Activated CD8-positive, alpha-beta memory T cell treated with anti-CD3 and anti-CD28 coated beads for 48 hours (primary cell): ENCODE results near the gene BCKDHB.
"Not testable (repeated sequence)": the region's sequence is repeated elsewhere in the genome, so short reads cannot be mapped to it uniquely, and the experiment has no call there.

Source experiments
- DNase-seq, 3 experiments: peaks; one replicate each; pipeline ENCODE4 v3.0.0-alpha.2; 2020; ENCODE audit warnings: low read depth in 2 of 3, low spot score in 2 of 3

BCKDHB gene

DNA sequence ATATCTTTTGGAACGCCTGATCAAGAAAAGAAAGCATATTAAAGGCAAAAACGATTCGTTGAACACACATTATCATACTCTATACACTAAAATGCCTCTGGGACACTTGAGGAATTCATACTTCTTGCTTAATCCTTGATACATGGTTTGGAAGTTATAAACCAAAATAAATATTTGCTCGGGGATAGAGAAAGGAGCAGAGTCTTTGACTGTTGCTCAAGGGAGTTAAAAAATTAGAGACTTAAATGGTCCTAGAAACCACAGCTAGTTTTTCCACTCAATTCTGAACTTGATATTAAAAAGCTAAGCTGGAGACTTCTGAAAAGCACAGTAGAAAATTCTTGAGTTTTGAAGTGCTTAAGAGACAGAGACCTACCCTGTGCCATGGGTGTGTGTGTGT, 98.9 kb downstream of the BCKDHB start:
- DNase-seq, result no peak

DNA sequence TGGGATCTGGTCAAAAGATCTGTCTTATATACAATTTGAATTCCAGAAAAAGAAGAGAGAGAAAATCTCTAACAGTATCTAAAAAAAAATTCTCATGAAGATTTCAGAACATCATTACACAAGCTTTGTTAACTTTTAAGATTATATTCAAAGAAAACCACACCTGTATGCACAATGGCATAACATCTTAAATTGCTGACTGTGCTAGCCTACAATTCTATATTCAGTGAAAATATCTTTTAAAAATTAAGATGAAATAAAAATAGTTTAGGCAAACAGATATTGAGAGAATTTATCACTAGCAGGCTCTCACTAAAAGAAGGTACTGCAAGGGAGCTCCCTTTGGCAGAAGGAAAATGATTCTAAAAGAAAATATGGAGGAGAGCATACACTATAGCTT, 100.3 kb downstream of the BCKDHB start:
- DNase-seq, result no peak

DNA sequence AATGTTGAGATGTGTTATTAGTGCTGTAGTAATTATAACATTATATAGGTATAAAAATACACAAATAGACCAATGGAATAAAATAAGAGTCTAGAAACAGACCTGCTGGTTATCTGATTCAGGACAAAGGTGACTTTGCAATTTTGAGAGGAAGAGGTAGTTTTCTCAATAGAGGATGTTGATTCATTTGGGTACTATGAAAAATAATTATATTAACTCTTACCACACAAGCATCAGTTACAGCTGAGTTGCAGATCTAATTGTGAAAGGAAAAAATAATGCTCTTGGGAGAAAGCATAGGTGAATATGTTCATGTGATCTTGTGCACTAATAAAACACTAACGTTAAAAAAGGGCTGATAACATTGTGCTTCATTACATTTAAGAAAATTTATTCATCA, 103.0 kb downstream of the BCKDHB start:
- no peak for DNase-seq

DNA sequence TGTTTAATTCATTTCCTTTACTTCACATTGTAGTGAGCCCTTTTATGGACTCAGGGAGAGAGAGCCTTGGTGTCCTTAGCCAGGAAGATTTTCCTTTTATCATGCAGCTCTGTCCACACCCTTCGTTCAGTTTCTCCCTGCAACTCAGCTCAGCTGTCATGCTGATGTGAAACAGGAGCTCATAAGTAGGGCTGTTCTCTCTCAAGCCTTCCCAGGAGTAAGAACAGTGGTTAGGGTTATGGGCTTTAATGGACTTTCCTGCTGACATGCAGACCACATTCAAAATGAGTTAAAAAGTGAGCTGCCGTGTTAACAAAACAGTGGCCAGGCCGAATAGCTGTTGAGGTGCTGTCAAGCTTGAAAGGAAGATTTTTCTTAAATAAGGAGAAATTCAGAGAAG, 104.1 kb downstream of the BCKDHB start:
- no peak for DNase-seq

DNA sequence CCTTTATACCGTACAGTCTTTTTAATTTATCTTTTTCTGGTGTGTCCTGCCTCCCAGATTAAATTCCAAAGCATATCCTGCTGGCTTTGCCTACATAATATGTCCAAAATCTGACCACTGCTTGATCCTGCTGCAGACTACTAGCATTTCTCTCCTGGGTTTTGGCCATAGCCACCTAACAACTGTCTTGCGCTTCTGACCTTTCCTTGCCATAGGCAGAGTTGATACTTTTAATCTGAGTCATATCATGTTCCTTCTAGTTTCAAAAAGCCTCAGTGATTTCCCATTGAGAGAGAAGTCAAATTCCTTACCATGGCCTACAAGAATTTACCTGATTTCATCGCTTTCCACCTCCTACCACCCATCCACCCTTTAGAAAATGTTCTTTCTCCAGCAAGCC, 104.8 kb downstream of the BCKDHB start:
- no peak for DNase-seq

DNA sequence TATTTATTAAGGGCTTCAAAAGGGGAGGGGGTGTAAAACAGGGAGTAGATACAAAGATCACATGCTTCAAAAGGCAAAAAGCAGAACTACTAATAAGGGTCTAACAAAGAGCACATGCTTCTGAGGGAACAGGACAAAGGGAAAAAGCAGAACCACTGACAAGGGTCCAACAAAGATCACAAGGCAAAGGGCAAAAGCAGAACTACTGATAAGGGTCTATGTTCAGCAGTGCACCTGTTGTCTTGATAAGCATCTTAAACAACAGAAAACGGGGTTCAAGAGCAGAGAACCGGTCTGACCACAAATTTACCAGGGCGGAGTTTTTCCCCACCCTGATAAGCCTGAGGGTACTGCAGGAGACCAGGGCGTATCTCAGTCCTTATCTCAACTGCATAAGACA, 105.4 kb downstream of the BCKDHB start:
- DNase-seq, result not testable (repeated sequence)

DNA sequence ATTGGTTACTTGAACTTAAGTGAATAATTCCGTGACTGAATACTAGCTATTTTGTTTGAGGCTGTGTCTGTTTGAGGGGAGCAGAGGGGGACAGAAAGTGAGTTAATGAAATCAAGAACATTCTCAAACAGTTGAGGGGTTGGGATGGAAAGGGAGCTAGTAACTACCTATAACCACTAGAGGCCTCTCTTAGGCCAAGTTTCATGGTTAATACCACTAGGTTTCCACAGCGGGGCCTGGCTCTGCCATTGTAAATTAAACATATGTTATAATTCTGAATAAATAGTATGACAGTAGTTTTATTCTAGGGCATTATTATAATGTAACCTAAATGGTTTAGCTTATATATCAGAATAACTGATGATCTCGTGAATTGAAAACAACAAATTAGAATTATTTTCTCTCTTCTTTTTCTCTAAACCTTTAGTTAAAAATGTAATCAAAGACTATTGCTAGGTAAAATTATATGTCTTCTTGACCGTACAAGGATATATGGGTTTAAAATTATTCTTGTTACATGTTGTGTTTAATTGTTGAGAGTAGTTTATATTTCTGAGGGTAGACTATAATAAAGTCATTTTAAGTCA, 108.1 kb downstream of the BCKDHB start:
- DNase-seq, result no peak

DNA sequence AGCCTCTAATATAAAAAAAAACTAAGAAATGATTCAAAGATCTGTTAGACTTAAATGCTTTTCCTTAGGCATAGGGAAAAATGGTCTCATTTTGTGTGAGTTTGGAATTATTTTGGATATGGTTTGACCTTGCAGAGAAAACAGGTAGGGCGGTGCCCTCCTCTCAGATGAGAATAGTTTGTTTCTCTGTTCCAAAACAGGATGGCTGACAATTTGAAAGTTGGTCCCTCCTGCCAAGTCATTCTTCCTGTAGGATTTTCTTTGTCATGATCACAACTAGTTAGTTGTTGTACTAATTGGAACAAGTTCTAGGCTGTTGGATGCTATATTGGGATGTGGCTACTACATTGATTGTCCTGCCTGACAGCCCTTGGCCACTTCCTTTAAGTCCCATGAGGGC, 108.6 kb downstream of the BCKDHB start:
- no peak for DNase-seq

DNA sequence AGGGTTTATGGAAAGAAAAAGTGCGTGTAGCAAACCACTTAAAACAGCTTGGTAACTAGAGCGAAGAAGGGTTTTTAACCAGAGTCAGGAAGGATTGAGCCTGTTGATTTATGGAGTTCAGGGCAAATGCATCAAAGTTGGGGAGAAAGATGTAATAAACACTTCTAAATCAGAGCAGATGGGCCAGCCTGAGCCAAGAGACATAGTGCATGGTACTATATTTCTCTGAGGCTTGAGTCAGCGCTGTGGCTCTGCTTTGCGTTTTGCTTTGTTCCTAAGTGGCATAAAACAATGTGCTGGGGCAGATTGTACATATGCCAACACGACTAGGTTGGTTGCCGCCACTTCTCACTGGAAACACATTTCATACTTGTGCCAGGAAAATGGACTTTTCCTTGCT, 111.3 kb downstream of the BCKDHB start:
- no peak for DNase-seq

DNA sequence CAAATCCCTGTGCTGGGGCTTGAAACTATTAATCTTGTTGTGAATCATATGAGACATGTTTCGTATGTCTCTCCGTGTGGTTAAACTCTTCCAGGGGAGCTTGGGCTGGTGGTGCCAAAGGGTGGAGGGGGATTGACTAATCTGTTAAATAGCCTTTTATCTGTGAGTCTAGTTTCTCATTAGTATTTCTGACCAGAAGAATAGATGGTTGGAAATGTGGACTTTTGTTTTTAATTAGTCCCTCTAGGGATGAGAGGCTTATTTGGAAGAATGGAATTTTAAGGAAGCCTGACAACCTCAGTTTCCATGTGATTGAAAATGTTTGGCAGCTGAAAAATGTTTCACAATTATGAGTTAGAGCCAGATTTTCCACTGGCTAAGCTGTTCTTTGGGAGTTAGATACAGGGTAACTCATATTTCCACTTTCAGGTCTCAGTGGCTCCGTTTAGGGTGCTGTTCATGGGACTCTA, 117.3 kb downstream of the BCKDHB start:
- DNase-seq, result no peak

DNA sequence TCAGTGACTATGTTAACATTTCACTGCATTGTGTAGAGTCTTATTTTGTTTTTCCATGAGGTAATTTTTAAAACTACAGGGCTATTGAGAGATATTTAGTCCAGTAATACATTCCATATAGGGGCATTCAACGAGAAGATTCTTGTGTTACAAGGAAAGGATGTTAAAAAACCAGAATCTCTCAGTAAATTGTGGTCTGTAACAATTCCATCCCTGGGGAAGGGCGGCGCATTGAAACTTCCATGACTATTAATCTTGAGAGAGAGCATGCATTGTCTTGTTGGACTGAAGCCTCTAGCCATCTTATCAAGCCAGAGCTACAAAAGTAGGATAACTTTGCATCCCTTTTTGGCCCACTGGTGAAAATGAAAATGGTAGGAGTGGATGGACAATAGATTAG, 119.7 kb downstream of the BCKDHB start:
- no peak for DNase-seq

DNA sequence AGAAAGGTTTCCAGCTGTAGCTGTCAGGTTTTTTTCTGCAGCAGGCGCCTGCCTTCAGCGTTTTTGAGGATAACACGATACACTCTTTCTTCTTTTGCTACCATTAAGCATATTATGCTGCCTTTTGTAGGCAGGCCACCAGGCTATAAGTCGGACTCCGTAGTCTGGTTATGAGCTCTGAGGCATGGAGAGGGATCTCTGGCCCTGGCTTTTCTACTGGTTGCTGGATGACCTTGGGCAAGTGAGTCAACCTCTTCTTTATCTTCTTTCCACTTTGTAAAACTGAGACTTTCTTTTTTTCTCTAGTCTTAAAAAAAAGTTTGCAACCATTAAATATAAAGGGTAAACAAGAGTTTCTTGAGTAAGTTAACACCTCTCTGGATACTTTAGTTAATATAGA, 120.2 kb downstream of the BCKDHB start:
- no peak for DNase-seq

DNA sequence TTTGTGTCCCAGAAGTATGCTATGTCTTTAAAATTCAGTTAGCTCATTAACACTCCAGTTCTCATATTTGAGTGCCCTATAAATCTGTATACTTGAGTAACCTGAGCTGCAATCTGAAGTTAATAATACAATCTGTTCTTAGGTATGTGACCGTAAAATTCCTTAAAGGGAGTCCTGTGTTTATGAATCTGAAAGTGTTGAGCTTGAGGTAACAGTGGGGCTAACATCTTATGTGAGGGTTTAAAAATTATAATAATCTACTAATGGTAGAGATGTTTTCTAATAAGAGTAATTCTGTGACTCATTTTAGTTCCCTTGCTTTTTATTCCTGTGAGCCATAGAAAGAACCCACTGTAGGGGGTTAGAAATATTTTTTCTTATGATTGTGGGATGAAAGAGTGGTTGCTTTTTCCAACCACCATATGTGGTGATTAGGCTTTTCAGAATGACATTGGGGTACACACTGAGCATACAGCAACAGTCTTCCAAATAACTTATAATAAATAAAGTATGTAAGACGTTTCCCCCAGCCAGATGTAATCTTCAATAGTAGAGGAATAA, 121.2 kb downstream of the BCKDHB start:
- DNase-seq, result no peak

DNA sequence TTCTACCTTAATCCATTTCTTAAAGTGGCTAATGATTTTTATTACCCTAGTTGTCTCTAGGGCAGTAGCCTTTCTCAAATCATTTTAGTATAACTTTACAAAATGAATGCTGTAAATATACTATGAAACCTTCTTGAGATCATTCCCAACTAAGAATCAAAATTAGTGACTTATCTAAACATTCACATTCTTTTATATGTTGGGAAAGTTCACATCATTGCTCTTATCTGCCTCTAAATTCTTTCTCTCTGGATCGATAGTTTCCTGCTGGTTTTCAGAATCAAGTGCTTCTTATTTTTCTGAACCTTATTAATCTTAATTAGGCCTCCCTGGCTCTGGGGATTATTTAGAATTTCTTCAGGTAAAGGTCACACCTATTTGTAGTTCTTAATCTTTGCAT, 126.8 kb downstream of the BCKDHB start:
- DNase-seq, result no peak

DNA sequence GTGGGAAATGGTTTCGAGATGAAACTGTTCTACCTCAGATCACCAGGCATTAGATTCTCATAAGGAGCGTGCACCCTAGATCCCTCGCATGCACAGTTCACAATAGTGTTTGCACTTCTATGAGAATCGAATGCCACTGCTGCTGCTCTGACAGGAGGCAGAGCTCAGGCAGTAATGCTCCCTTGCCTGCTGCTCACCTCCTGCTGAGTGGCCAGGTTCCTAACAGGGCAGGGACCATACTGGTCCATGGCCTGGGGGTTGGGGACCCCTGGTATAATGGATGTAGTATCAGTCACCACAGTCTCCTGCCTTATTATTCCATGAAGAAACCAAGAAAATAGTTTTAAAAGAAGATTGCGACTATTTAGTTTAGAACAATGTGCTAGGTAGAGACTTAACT, 127.5 kb downstream of the BCKDHB start:
- DNase-seq, result no peak

DNA sequence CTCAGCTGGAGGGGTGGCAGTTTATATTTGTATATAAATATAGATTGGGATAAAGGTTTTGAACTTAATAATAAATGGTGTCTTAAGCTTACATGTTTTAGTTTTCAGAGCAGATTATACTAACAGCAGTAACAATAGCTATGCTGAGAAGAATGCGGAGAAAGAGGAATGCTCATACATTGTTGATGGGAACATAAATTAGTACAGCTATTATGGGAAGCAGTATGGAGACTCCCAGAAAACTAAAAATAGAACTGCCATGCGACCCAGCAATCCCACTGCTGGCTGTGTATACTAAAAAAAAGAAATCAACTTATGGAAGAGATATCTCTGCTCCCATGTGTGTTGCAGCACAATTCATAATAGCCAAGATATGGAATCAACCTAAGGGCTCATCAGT, 127.9 kb downstream of the BCKDHB start:
- DNase-seq, result no peak

DNA sequence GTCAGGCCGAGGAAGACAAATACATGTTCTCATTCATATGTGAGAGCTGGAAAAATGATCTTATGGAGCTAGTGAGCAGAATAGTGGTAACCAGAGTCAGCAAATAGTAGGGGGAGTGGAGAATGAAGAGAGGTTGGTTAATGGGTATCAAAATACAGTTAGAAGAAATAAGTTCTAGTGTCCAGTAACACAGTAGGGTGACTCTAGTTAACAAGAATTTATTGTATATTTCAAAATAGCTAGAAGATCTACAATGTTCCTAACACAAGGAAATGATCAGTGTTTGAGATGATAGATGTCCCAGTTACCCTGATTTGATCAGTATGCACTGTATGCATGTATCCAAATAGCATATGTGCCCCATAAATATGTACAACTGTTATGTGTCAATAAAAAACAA, 128.4 kb downstream of the BCKDHB start:
- no peak for DNase-seq

DNA sequence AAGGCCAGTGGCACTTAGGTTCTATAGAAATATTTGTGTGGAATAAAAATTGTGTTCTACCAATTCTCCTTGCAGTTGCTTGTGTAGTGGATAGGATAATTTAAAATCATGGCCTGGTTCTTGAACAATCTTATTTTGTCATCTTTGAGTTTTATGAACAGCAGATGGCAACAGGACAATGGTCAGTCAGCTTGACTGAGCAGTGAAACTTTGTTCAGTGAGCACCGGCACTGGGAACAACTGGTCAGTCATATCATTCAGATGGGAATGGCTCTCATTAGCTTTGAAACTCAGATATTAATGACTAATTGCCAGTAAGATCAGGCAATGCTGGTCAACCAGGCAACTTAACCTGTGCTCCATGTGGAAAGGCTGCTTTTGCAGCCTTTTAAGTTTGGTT, 129.2 kb downstream of the BCKDHB start:
- no peak for DNase-seq

DNA sequence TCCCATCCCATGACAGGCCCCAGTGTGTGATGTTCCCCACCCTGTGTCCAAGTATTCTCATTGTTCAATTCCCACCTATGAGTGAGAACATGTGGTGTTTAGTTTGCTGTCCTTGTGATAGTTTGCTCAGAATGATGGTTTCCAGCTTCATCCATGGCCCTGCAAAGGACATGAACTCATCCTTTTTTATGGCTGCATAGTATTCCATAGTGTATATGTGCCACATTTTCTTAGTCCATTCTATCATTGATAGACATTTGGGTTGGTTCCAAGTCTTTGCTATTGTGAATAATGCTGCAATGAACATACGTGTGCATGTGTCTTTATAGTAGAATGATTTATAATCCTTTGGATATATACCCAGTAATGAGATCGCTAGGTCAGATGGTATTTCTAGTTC, 132.3 kb downstream of the BCKDHB start:
- not testable (repeated sequence) for DNase-seq

DNA sequence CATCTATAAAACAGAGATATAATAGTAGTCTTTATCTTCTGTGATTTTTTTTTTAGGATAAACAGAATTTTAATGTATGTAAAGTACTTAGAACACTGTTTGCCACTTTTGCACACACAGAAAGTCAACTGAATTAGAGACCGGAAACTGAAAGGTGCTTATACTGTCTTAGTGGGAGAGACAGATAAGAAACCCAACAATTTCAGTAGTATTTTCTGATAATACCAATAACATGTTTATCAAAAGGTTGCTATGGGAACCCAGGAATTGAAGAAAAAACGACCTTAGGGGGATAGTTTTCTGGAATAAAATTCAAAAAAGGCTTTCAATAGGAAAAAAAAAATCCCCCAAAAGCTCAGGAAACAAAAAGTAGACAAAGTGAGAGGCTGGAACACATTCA, 138.6 kb downstream of the BCKDHB start:
- no peak for DNase-seq

DNA sequence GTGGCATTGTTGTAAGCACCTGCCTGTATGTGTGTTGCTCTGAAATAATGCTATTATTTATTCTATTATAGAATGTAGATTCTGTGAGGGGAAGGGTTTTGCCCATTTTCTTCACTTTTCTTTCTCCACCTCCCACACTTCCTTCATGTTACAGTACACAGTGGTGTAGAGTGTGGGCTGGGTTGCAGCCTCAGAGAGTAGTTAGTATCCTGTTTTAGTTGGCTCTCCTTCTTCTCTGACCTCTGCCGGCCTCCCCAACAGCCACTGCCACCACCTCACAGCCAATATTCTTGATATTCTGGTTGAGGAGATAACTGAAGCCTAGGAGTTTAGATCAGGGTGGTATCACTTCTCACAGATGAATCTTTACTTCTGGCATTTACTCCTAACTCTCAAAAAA, 143.4 kb downstream of the BCKDHB start:
- no peak for DNase-seq

DNA sequence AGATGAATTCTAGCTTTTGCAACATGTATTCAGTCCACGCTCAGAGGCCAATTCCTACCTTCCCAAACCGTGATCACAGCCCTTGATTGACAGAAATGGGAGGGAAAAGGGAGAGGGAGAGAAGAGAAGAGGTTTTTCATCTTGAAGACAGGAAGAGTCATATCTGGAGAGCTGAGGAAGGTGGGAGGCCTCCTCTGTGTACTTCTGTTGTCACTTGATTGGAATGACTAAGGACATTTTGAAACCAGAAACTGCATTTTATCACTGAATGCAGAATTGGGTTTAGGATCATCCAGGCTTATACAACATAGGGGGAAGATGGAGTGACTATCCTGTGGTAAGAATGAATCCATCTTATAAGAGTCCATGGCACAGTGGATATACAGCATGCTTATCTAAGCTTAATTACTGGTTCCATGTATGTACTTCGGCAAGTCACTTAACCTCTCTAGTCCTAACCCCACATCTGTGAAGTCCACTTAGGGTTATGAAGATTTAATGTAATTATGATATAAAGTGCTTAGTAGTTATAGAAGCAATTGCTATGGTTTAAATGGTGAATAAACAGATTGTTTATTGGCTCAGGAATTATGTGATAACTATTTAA, 144.0 kb downstream of the BCKDHB start:
- DNase-seq, result no peak

DNA sequence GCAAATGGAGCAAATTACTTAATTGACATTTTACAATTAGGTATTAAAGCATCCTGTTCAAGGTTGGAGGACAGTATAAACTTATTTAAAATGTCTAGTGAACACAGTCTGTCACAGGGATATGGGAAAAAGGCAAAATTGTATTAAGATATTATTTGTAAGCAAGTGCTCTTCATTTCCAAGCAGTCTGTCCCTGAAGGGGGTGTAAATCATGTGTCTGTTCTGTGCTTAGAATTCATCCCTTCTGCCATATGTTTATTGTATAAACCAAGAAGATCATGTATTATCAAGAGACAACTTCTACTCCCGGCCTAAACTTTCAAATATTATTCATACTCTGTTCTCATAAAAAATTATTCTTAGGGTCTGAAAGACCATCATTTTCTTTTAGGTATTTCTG, 144.8 kb downstream of the BCKDHB start:
- no peak for DNase-seq
